ENCODE measurements around the gene TMEM52.

DNA sequence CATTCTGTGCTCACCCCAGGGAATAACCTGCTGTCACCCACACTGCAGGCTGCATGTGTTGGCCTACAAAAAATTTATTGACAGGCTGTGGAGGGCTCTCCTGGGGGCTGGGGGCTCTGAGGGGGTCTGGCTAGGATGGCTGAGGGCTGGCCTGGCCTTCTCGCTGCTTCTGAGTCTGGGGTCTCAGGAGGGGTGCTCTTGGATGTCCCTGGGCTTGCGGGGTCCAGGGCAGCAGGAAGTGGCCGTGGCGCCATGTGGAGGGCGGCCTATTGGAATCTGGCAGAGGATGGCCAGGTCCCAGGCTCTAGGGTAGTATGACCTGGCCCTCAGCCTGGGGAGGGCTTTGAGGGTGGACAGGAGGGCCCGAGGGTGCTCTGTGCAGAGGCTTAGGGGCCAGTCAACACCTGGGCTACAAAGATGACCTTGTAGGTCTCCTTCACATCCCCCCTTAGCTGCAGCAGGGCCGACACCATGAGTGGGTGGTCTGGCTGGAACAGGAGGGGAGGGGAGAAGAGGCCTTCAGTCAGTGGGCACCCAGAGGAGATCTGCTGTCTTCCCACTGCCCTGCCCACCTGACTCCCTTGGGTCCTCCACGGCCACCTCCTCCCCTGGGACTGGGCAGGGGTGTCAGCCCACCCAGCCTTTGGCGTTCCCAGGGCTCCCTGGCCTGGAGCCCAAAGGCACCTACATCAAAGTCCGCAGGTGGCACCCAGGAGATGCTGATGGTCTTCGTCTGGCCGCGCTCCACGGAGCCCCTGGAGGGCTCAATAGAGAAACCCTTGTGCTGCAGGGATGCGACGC is 3.0 kb upstream of the TMEM52 start:
- TF ChIP-seq SIN3A (conservative IDR thresholded peaks at IDR 0.05 in 1 of 2, IDR thresholded peaks at IDR 0.05 in 1 of 2; ENCODE audit: low read depth in 1 of 2, low read length in 2 of 2) = no peak
- TF ChIP-seq, protein P1, sequence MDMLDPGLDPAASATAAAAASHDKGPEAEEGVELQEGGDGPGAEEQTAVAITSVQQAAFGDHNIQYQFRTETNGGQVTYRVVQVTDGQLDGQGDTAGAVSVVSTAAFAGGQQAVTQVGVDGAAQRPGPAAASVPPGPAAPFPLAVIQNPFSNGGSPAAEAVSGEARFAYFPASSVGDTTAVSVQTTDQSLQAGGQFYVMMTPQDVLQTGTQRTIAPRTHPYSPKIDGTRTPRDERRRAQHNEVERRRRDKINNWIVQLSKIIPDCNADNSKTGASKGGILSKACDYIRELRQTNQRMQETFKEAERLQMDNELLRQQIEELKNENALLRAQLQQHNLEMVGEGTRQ (IDR thresholded peaks at IDR 0.05; ENCODE audit: low read length) = no peak
- TF ChIP-seq TAF1 (IDR thresholded peaks at IDR 0.05; ENCODE audit: low read depth, low read length) = no peak
- TF ChIP-seq TBP (IDR thresholded peaks at IDR 0.05; ENCODE audit: low read depth, low read length) = no peak
- no peak for TF ChIP-seq CTCF (IDR thresholded peaks at IDR 0.05; ENCODE audit: control extremely low read depth in 1 of 3, insufficient read depth in 1 of 3, low read depth in 1 of 3, low read length in 3 of 3)

Data from H1 (cell line).